K562 (cell line): ENCODE results near the gene MYO9A. TPM values are rescaled to one million over a fixed set of nuclear protein-coding genes. Genes with fewer than 3 reads are reported as not detected.

Experiments
- ATF7 ChIP-seq: fragments of 450-650 bp; IDR thresholded peaks from 2 replicates; pipeline ENCODE4 v1.7.1; 2014; ENCODE audit warnings: mild to moderate bottlenecking, moderate library complexity
- CREBBP ChIP-seq: IDR thresholded peaks from one replicate; pipeline ENCODE4 v1.6.1; 2012; ENCODE audit warnings: low read depth, mild to moderate bottlenecking, control low read depth, inconsistent platforms, low read length
- CSDE1 ChIP-seq, 2 experiments: fragments of 450-650 bp; IDR thresholded peaks; 2 replicates each; pipeline ENCODE4 v1.6.1; 2016; ENCODE audit warnings: mild to moderate bottlenecking in 1 of 2
- ESRRA ChIP-seq: fragments of 450-650 bp; IDR thresholded peaks from 2 replicates; pipeline ENCODE4 v1.6.1; 2014; ENCODE audit warnings: low read depth, mild to moderate bottlenecking, moderate library complexity, borderline replicate concordance
- HDAC8 ChIP-seq: fragments of 450-650 bp; IDR thresholded peaks from 2 replicates; pipeline ENCODE4 v1.6.1; 2016; ENCODE audit warnings: mild to moderate bottlenecking, missing genetic modification characterization, moderate library complexity, missing compliant biosample characterization
- HDGF ChIP-seq: fragments of 450-650 bp; IDR thresholded peaks from 2 replicates; pipeline ENCODE4 v1.6.1; 2016
- HLTF ChIP-seq: fragments of 450-650 bp; IDR thresholded peaks from 2 replicates; pipeline ENCODE4 v1.6.1; 2016
- HMGN3 ChIP-seq: IDR thresholded peaks from 2 replicates; pipeline ENCODE4 v1.6.1; 2011; ENCODE audit warnings: borderline replicate concordance, low read depth, mild to moderate bottlenecking, mixed read lengths, low read length; ENCODE audit not compliant: insufficient read length; ENCODE audit errors: extremely low read depth
- KDM2B ChIP-seq: fragments of 250-450 bp; sonication (Bioruptor Pico); IDR thresholded peaks from 2 replicates; pipeline ENCODE4 v1.8.0; 2021; ENCODE audit warnings: mild to moderate bottlenecking, moderate library complexity
- MCM2 ChIP-seq: fragments of 450-650 bp; IDR thresholded peaks from 2 replicates; pipeline ENCODE4 v1.6.1; 2017; ENCODE audit warnings: low read depth, mild to moderate bottlenecking
- MEIS2 ChIP-seq: fragments of 450-650 bp; IDR thresholded peaks from 2 replicates; pipeline ENCODE4 v1.6.1; 2014; ENCODE audit warnings: mild to moderate bottlenecking; ENCODE audit not compliant: partially characterized antibody
- NR3C1 ChIP-seq: sonication (generic); formaldehyde crosslinking; IDR thresholded peaks from 2 replicates; pipeline ENCODE4 v1.8.1; 2022; ENCODE audit warnings: missing genetic modification reagents
- POLR3A ChIP-seq: IDR thresholded peaks from 2 replicates; pipeline ENCODE4 v1.6.1; 2011; ENCODE audit warnings: borderline replicate concordance, mild to moderate bottlenecking, moderate library complexity; ENCODE audit not compliant: insufficient read length, insufficient read depth; ENCODE audit errors: extremely low read depth
- PYGO2 ChIP-seq: fragments of 450-650 bp; IDR thresholded peaks from 2 replicates; pipeline ENCODE4 v1.6.1; 2016; ENCODE audit warnings: mild to moderate bottlenecking, missing genetic modification characterization, moderate library complexity, missing compliant biosample characterization
- RBM39 ChIP-seq: fragments of 200-400 bp; formaldehyde crosslinking; optimal IDR thresholded peaks from 2 replicates; pipeline ENCODE3; 2018; ENCODE audit warnings: low read depth, low read length
- SP2 ChIP-seq: IDR thresholded peaks from 2 replicates; pipeline ENCODE4 v1.6.1; 2011; ENCODE audit warnings: mild to moderate bottlenecking, low read depth, low read length, moderate library complexity; ENCODE audit not compliant: poor library complexity, severe bottlenecking; ENCODE audit errors: extremely low read depth
- SUPT5H ChIP-seq: fragments of 450-650 bp; IDR thresholded peaks from 2 replicates; pipeline ENCODE4 v1.6.1; 2016
- TBL1XR1 ChIP-seq, 2 experiments: IDR thresholded peaks; 2 replicates each; pipeline ENCODE4 v1.6.1; 2012; ENCODE audit warnings: improper control_type of control experiment in 2 of 2, low read length in 2 of 2, mild to moderate bottlenecking in 1 of 2
- ZBTB17 ChIP-seq: fragments of 450-650 bp; formaldehyde crosslinking; IDR thresholded peaks from 2 replicates; pipeline ENCODE4 v1.4.0; 2020; ENCODE audit warnings: mild to moderate bottlenecking
- ZNF197 ChIP-seq: fragments of 200-800 bp; sonication (Bioruptor generic); IDR thresholded peaks from 2 replicates; pipeline ENCODE4 v1.6.1; 2016; ENCODE audit warnings: low read depth, missing genetic modification characterization, missing compliant biosample characterization
- ZNF24 ChIP-seq: fragments of 450-650 bp; IDR thresholded peaks from 2 replicates; pipeline ENCODE4 v1.6.1; 2016
- polyA plus RNA-seq, 8 experiments: library from polyadenylated mRNA; depleted of rRNA in 4 of 8; stranded (reverse) in 5 of 8; unstranded in 3 of 8; fragments of >200 nt; fragmentation: Nextera tagmentation in 2 of 8; fragmentation: Illumina TruSeq in 1 of 8; extraction: Ambion mirVana in 2 of 8; extraction: Trizol in 1 of 8; gene quantifications; 2 replicates each; pipeline versions ENCODE4 v1.2.1 to v1.2.3, GENCODE V29; 2011 to 2014; ENCODE audit warnings: inconsistent platforms in 1 of 8, missing spikeins in 1 of 8
- total RNA-seq, 7 experiments: library from RNA; depleted of rRNA in 6 of 7; stranded (reverse); fragments of >200 nt in 6 of 7; fragmentation: Illumina TruSeq in 2 of 7; extraction: Trizol in 2 of 7; gene quantifications; 2 replicates each; pipeline versions ENCODE4 v1.2.1 to v1.2.3, GENCODE V29; 2011 to 2021; ENCODE audit warnings: low replicate concordance in 1 of 7
- TF ChIP-seq, protein P1 (sequence below): fragments of 450-650 bp; IDR thresholded peaks from 2 replicates; pipeline ENCODE4 v1.6.1; 2018; ENCODE audit not compliant: partially characterized antibody
- TF ChIP-seq, protein P2 (sequence below): fragments of 450-650 bp; IDR thresholded peaks from 2 replicates; pipeline ENCODE4 v1.6.1; 2014; ENCODE audit warnings: low read depth, mild to moderate bottlenecking, moderate library complexity, borderline replicate concordance

MYO9A gene
- total and polyA plus RNA-seq, 9 of the 15 experiments (the other 6 are each of a cell fraction or from before 2014, with no cell fraction given), result 1.9 to 15.4 (median 5.8) TPM

DNA sequence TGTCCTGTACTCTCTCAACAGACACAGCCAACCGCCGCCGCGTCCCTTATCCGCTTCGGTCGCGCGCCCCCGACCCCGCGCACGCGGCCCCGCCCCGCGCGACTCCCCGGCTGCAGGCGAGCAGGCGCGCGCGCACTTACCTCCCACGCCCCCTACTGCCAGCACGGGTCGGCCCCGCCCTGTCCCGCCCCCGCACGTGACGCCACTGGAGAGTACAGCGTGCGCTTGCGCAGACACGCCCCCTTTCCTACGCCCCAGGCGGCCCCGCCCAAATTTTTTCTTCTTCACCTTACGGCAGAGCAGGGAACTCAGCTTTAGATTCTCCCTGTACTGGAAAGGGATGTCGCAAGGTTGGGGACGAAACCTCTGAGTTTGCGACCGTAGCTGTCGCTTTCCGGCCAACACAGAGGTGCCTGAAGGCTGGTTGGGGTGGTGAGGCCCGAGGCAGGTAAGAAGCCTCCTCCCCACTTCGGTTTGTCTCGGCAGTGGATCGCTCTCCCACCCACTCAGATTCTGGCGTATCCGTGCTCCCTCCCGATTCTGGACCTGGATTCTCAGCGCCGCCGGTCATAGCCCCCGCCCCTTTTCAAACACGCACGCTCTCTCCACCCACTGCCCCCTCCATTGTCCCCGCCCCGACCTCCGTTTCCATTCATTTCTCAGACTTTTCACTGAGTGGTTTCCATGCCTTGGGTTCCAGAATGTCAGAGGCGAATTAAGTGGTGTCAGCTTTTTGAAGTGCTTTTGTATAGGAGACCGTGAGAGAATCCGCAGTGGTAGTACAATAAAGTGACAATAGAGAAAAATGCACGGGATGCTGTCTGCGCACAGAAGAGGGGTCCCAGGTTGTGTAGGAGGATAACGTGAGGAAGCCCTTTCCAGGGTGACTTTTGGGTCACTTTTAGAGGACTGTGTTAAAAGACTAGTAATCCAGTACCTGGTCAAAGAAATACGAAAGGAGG is at the start of gene MYO9A, which contains the start of gene SENP8 (continued):
- no peak for TF ChIP-seq POLR3A
- peak; percentile 63; the same call in 1 of the 2 replicates for TF ChIP-seq ATF7
- TF ChIP-seq KDM2B (CRISPR knock-in tag), result no peak
- TF ChIP-seq, protein P1, sequence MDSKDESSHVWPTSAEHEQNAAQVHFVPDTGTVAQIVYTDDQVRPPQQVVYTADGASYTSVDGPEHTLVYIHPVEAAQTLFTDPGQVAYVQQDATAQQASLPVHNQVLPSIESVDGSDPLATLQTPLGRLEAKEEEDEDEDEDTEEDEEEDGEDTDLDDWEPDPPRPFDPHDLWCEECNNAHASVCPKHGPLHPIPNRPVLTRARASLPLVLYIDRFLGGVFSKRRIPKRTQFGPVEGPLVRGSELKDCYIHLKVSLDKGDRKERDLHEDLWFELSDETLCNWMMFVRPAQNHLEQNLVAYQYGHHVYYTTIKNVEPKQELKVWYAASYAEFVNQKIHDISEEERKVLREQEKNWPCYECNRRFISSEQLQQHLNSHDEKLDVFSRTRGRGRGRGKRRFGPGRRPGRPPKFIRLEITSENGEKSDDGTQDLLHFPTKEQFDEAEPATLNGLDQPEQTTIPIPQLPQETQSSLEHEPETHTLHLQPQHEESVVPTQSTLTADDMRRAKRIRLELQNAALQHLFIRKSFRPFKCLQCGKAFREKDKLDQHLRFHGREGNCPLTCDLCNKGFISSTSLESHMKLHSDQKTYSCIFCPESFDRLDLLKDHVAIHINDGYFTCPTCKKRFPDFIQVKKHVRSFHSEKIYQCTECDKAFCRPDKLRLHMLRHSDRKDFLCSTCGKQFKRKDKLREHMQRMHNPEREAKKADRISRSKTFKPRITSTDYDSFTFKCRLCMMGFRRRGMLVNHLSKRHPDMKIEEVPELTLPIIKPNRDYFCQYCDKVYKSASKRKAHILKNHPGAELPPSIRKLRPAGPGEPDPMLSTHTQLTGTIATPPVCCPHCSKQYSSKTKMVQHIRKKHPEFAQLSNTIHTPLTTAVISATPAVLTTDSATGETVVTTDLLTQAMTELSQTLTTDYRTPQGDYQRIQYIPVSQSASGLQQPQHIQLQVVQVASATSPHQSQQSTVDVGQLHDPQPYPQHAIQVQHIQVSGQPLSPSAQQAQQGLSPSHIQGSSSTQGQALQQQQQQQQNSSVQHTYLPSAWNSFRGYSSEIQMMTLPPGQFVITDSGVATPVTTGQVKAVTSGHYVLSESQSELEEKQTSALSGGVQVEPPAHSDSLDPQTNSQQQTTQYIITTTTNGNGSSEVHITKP, result peak; percentile 55
- TF ChIP-seq HDGF, result peak; percentile 31; the same call in 1 of the 2 replicates
- TF ChIP-seq RBM39, result no peak
- TF ChIP-seq ZBTB17 (CRISPR knock-in tag), result no peak
- no peak for TF ChIP-seq ZNF24
- no peak for TF ChIP-seq SP2
- no peak for TF ChIP-seq CSDE1 (IDR thresholded peaks at IDR 0.05)
- 0 out of 2 replicates have a peak, but pooled peaks have one; percentile 23 for TF ChIP-seq HLTF
- TF ChIP-seq SUPT5H, result peak; percentile 89
- TF ChIP-seq TBL1XR1 (IDR thresholded peaks at IDR 0.05; ENCODE audit: low read length in 2 of 2), result peak in 1 of 2 experiments; percentile 48; a peak in 1 of 4 replicates
- no peak for TF ChIP-seq MCM2
- TF ChIP-seq, protein P2, sequence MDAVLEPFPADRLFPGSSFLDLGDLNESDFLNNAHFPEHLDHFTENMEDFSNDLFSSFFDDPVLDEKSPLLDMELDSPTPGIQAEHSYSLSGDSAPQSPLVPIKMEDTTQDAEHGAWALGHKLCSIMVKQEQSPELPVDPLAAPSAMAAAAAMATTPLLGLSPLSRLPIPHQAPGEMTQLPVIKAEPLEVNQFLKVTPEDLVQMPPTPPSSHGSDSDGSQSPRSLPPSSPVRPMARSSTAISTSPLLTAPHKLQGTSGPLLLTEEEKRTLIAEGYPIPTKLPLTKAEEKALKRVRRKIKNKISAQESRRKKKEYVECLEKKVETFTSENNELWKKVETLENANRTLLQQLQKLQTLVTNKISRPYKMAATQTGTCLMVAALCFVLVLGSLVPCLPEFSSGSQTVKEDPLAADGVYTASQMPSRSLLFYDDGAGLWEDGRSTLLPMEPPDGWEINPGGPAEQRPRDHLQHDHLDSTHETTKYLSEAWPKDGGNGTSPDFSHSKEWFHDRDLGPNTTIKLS, result no peak
- peak; percentile 77 for TF ChIP-seq MEIS2
- TF ChIP-seq HDAC8, result no peak
- peak; percentile 84 for TF ChIP-seq HMGN3
- TF ChIP-seq NR3C1 (CRISPR knock-in tag), result no peak
- no peak for TF ChIP-seq ESRRA
- no peak for TF ChIP-seq PYGO2
- TF ChIP-seq CREBBP, result no peak
- TF ChIP-seq ZNF197 (CRISPR knock-in tag), result no peak
